ENCODE data around the gene TTLL11.
"Not testable (repeated sequence)": the region's sequence is repeated elsewhere in the genome, so short reads cannot be mapped to it uniquely, and the experiment has no call there.

Gene TTLL11

GRCh38 chr9:122007837-122008236 lies 85.3 kb downstream of the TTLL11 start:
- TF ChIP-seq, protein P1, sequence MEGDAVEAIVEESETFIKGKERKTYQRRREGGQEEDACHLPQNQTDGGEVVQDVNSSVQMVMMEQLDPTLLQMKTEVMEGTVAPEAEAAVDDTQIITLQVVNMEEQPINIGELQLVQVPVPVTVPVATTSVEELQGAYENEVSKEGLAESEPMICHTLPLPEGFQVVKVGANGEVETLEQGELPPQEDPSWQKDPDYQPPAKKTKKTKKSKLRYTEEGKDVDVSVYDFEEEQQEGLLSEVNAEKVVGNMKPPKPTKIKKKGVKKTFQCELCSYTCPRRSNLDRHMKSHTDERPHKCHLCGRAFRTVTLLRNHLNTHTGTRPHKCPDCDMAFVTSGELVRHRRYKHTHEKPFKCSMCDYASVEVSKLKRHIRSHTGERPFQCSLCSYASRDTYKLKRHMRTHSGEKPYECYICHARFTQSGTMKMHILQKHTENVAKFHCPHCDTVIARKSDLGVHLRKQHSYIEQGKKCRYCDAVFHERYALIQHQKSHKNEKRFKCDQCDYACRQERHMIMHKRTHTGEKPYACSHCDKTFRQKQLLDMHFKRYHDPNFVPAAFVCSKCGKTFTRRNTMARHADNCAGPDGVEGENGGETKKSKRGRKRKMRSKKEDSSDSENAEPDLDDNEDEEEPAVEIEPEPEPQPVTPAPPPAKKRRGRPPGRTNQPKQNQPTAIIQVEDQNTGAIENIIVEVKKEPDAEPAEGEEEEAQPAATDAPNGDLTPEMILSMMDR (IDR thresholded peaks at IDR 0.05; ENCODE audit: low read depth, low read length, missing control alignments) = no peak
- H3K4me3 ChIP-seq (ENCODE audit: low read depth, low read length) = no peak overlapping the region
- DNase-seq (ENCODE audit: low read depth) = no peak

GRCh38 chr9:122005597-122005996 lies 87.5 kb downstream of the TTLL11 start:
- TF ChIP-seq, protein P1 (IDR thresholded peaks at IDR 0.05; ENCODE audit: low read depth, low read length, missing control alignments) = peak; percentile 6
- no peak for DNase-seq (ENCODE audit: low read depth)
- H3K4me3 ChIP-seq (ENCODE audit: low read depth, low read length) = no peak overlapping the region

- no peak for DNase-seq (ENCODE audit: low read depth)
- TF ChIP-seq, protein P1 (IDR thresholded peaks at IDR 0.05; ENCODE audit: low read depth, low read length, missing control alignments) = no peak
- H3K4me3 ChIP-seq (ENCODE audit: low read depth, low read length) = no peak overlapping the region
These were observed 88.5 kb downstream of the TTLL11 start for GRCh38 chr9:122004589-122004988.

DNA sequence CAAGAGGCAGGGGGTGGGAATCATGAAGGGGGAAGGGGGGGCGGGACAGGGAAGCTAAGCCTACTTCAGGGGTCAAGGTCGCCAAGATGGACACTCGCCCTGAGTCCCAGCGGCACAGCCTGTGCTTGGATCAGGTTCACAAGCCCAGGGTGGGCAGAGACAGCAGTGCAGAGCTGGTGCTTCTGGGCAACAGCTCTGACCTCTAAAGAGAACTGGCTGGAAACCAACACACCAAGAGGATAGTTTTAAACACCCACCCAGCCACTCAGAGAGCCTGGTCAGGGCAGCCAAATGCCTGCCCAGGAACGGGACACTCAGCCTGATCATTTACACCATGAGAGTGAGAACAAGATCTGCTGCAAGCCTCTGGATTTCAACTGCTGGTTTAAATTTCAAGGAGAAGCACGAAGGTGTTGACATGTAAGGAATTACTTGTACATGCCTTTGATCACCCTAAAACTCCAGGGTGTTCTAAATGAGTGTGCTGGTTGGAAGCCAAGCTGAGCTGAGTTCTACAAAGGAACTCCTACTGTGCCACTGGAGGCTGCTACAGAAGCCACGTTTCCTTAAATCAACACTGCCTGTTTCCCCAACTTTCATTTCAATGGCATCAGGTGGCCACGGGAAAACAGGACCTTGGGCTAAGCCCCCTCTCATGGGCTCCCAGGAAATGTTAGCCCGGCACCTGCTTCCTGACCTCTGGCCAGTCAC lies 91.5 kb downstream of the TTLL11 start:
- TF ChIP-seq, protein P1 (IDR thresholded peaks at IDR 0.05; ENCODE audit: low read depth, low read length, missing control alignments) = no peak
- H3K4me3 ChIP-seq (ENCODE audit: low read depth, low read length) = no peak overlapping the region
- no peak for DNase-seq (ENCODE audit: low read depth)

DNA sequence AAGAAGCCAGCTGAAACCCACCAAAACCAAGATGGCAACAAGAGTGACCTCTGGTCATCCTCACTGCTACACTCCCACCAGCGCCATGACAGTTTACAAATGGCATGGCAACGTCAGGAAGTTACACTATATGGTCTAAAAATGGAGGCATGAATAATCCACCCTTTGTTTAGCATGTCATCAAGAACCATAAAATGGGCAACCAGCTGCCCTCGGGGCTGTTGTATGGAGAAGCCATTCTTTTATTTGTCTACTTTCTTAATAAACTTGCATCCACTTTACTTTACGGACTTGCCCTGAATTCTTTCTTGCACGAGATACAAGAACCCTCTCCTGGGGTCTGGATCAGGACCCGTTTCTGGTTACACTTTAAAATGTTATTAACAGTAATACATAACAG lies 92.6 kb downstream of the TTLL11 start:
- H3K4me3 ChIP-seq (ENCODE audit: low read depth, low read length); DNase-seq (ENCODE audit: low read depth): not testable (repeated sequence)

DNA sequence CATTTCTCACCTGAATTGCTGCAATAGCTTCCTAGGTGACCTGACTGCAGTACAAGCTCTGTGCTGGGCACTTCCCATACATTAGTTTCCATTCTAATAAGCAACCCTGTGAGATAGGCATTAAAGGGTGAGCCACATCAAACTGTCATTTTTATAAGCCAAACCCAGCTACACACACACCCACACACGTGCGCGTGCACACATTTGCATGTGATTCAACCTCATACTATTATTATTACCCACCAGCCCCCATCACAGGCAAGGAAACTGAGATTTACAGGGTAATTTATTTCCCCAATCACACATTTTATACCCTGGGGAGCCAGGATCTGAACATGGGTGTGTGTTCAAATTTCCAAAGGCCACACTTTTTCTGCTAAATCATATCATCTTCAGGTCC lies 93.6 kb downstream of the TTLL11 start:
- DNase-seq (ENCODE audit: low read depth) = no peak
- TF ChIP-seq, protein P1 (IDR thresholded peaks at IDR 0.05; ENCODE audit: low read depth, low read length, missing control alignments) = no peak
- no peak overlapping the region for H3K4me3 ChIP-seq (ENCODE audit: low read depth, low read length)

DNA sequence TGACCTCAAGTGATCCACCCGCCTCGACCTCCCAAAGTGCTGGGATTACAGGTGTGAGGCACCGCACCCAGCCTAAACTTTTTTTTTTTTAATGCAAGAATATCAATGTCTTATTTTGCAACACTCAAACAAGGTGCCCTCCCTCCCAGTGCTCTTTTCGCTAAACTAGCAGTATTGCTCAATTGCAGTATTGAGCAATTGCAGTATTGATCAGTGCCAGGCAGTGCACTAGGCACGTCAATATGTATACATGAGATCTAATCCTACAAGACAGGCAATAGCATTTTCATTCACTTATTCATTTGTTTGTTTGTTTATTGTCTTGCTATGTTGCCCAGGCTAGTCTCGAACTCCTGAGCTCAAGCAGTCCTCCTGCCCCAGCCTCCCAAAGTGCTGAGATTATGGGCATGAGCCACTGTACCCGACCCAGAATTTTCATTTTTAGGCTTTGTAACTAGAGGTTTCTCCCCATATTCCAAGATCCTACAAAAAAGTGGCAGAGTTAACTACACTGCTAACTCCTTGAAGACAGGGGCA lies 94.5 kb downstream of the TTLL11 start:
- no peak overlapping the region for H3K4me3 ChIP-seq (ENCODE audit: low read depth, low read length)
- TF ChIP-seq, protein P1 (IDR thresholded peaks at IDR 0.05; ENCODE audit: low read depth, low read length, missing control alignments) = no peak
- DNase-seq (ENCODE audit: low read depth) = no peak

All from GM12864 (cell line).